Measurements from ENCODE around the gene SNRNP27.

The SNRNP27 gene

GRCh38 chr2:69907216-69907615, 13.5 kb downstream of the SNRNP27 start:
- H3K4me3 ChIP-seq (ENCODE audit: low read depth, low read length), result no peak overlapping the region
- no peaks in the 10 kb centered on the region for H3K79me2 ChIP-seq
- H3K27ac ChIP-seq, result no peak overlapping the region
- no peaks in the 10 kb centered on the region for H3K9me3 ChIP-seq (ENCODE audit: control insufficient read depth, low read length)
- H3K9ac ChIP-seq, result no peak overlapping the region
- no peaks in the 10 kb centered on the region for H3K36me3 ChIP-seq (ENCODE audit: control insufficient read depth, insufficient read depth, low read length)
- H3K4me2 ChIP-seq (ENCODE audit: low read length), result no peak overlapping the region
- no peaks in the 10 kb centered on the region for H3K4me1 ChIP-seq
- TF ChIP-seq CTCF (IDR thresholded peaks at IDR 0.05), result no peak
- H3K27me3 ChIP-seq (ENCODE audit: control insufficient read depth, insufficient read depth, low read length), result no peaks in the 10 kb centered on the region
- no peak overlapping the region for H2AFZ ChIP-seq

GRCh38 chr2:69911985-69912563, 18.3 kb downstream of the SNRNP27 start:
- Histone ChIP-seq H3K9ac (no peak overlapping the region), H2AFZ (no peak overlapping the region), H3K9me3 (ENCODE audit: control insufficient read depth, low read length) (no peaks in the 10 kb centered on the region), H3K36me3 (ENCODE audit: control insufficient read depth, insufficient read depth, low read length) (no peaks in the 10 kb centered on the region), H3K27ac (no peak overlapping the region), H3K4me1 (peaks cover 5% of the 10 kb centered on the region), H3K79me2 (no peaks in the 10 kb centered on the region), H3K4me3 (ENCODE audit: low read depth, low read length) (no peak overlapping the region), H3K4me2 (ENCODE audit: low read length) (no peak overlapping the region), H3K27me3 (ENCODE audit: control insufficient read depth, insufficient read depth, low read length) (no peaks in the 10 kb centered on the region)
- peak; percentile 71 for TF ChIP-seq CTCF (IDR thresholded peaks at IDR 0.05)

GRCh38 chr2:69914164-69914949, 20.6 kb downstream of the SNRNP27 start:
- peak overlapping the region; percentile 95 for H2AFZ ChIP-seq

GRCh38 chr2:69914950-69915945, 21.5 kb downstream of the SNRNP27 start, which contains the start of gene MXD1:
Gene MXD1 (plus strand): TSS chr2:69915109. CDS start chr2:69915331, 222 bp downstream.
- no peaks in the 10 kb centered on the region for H3K27me3 ChIP-seq (ENCODE audit: control insufficient read depth, insufficient read depth, low read length)
- H3K4me3 ChIP-seq (ENCODE audit: low read depth, low read length), result peak within 1 kb of the TSS; percentile 86
- no peak for TF ChIP-seq CTCF (IDR thresholded peaks at IDR 0.05)
- peaks cover 5% of the 10 kb centered on the region for H3K4me1 ChIP-seq
- peak within 1 kb of the TSS; percentile 80 for H3K27ac ChIP-seq
- H3K9ac ChIP-seq, result peak within 1 kb of the TSS; percentile 78
- no peaks in the 10 kb centered on the region for H3K36me3 ChIP-seq (ENCODE audit: control insufficient read depth, insufficient read depth, low read length)
- H3K4me2 ChIP-seq (ENCODE audit: low read length), result peak within 1 kb of the TSS; percentile 86
- H3K79me2 ChIP-seq, result no peaks in the 10 kb centered on the region
- H2AFZ ChIP-seq, result peak within 1 kb of the TSS; percentile 95
- H3K9me3 ChIP-seq (ENCODE audit: control insufficient read depth, low read length), result no peaks in the 10 kb centered on the region

More at GRCh38 chr2:69914164-69914949, 20.6 kb downstream of the SNRNP27 start:
- Histone ChIP-seq H3K4me1 (peaks cover 5% of the 10 kb centered on the region), H3K4me2 (ENCODE audit: low read length) (peak overlapping the region; percentile 68), H3K27ac (peak overlapping the region; percentile 80), H3K4me3 (ENCODE audit: low read depth, low read length) (peak overlapping the region; percentile 86), H3K9me3 (ENCODE audit: control insufficient read depth, low read length) (no peaks in the 10 kb centered on the region), H3K36me3 (ENCODE audit: control insufficient read depth, insufficient read depth, low read length) (no peaks in the 10 kb centered on the region), H3K79me2 (no peaks in the 10 kb centered on the region), H3K9ac (peak overlapping the region; percentile 22), H3K27me3 (ENCODE audit: control insufficient read depth, insufficient read depth, low read length) (no peaks in the 10 kb centered on the region)
- peak; percentile 45 for TF ChIP-seq CTCF (IDR thresholded peaks at IDR 0.05)

Data from parathyroid adenoma (tissue), 2 donors.